A549 (cell line): ENCODE measurements around the gene GPR150.

Source experiments
- CHD2 ChIP-seq: fragments of 150-350 bp; IDR thresholded peaks from 2 replicates; pipeline ENCODE4 v1.6.1; 2014; ENCODE audit warnings: low read length; ENCODE audit not compliant: partially characterized antibody
- CHD4 ChIP-seq: fragments of 200-600 bp; sonication (generic); IDR thresholded peaks from 2 replicates; pipeline ENCODE4 v1.6.1; 2016; ENCODE audit warnings: antibody characterized with exemption, mild to moderate bottlenecking, borderline replicate concordance
- CTCF ChIP-seq: fragments of >200 bp; sonication (Bioruptor Twin); formaldehyde crosslinking; IDR thresholded peaks from 3 replicates; pipeline ENCODE4 v1.5.1; 2016
- ELK1 ChIP-seq: fragments of 150-350 bp; IDR thresholded peaks from 2 replicates; pipeline ENCODE4 v1.6.1; 2014; ENCODE audit warnings: low read depth, mild to moderate bottlenecking, low read length
- EP300 ChIP-seq, 2 experiments: fragments of >200 bp; sonication (Bioruptor Twin); formaldehyde crosslinking; IDR thresholded peaks; 2 replicates in 1 of 2; 3 replicates in 1 of 2; pipeline ENCODE4 v1.6.1; 2016 to 2017
- KDM5A ChIP-seq: fragments of 200-600 bp; sonication (generic); IDR thresholded peaks from 2 replicates; pipeline ENCODE4 v1.6.1; 2016; ENCODE audit warnings: antibody characterized with exemption, mild to moderate bottlenecking
- MAFK ChIP-seq: fragments of 450-650 bp; IDR thresholded peaks from 2 replicates; pipeline ENCODE4 v1.6.1; 2014; ENCODE audit not compliant: partially characterized antibody
- POLR2A ChIP-seq: IDR thresholded peaks from 2 replicates; pipeline ENCODE4 v1.6.1; 2012; ENCODE audit warnings: mild to moderate bottlenecking, low read length
- TP53 ChIP-seq: fragments of 250-450 bp; sonication (Bioruptor Pico); IDR thresholded peaks from 2 replicates; pipeline ENCODE4 v1.5.0; 2021; ENCODE audit warnings: mild to moderate bottlenecking, moderate library complexity

- TF ChIP-seq ELK1 (no peak), EP300 (IDR thresholded peaks at IDR 0.05) (no peak), CTCF (no peak), POLR2A (no peak), KDM5A (no peak), CHD4 (no peak), MAFK (no peak), CHD2 (no peak), TP53 (CRISPR knock-in tag) (no peak)
These were observed 48.8 kb downstream of the GPR150 start for GRCh38 chr5:95668728-95669127.
